Neural progenitor cell (in vitro differentiated cells): Measurements from ENCODE around the gene CINP.

Experiments used
- EZH2 ChIP-seq: fragments of 200-600 bp; sonication (generic); IDR thresholded peaks from 2 replicates; pipeline ENCODE4 v1.6.1; 2017; ENCODE audit warnings: antibody characterized with exemption, mild to moderate bottlenecking, moderate library complexity
- EZH2phosphoT487 ChIP-seq: fragments of 200-600 bp; sonication (generic); IDR thresholded peaks from 2 replicates; pipeline ENCODE4 v1.6.1; 2017; ENCODE audit warnings: antibody characterized with exemption
- TF ChIP-seq, protein P1 (sequence below): fragments of 200-600 bp; sonication (generic); IDR thresholded peaks from 2 replicates; pipeline ENCODE4 v1.5.1; 2017; ENCODE audit warnings: antibody characterized with exemption, mild to moderate bottlenecking

DNA sequence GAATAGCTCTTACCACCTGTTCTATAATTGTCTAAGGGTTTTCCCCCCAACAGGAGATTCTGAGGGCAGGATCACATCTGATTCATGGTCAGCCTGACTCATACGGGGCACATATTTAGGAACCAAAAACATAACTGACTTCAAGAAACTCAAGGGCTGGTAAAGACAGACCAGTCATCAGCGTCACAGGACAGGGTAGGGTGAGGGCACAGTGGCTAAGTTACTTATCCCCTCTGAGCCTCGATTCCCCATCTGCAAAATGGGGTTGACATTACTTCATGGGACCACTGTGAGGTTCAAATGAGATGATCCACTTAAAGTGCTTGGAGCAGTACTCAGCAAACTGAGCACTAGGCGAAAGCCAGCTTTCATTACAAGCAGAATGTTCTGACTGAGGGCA is 606 bp downstream of the CINP start:
- no peak for TF ChIP-seq EZH2
- TF ChIP-seq, protein P1, sequence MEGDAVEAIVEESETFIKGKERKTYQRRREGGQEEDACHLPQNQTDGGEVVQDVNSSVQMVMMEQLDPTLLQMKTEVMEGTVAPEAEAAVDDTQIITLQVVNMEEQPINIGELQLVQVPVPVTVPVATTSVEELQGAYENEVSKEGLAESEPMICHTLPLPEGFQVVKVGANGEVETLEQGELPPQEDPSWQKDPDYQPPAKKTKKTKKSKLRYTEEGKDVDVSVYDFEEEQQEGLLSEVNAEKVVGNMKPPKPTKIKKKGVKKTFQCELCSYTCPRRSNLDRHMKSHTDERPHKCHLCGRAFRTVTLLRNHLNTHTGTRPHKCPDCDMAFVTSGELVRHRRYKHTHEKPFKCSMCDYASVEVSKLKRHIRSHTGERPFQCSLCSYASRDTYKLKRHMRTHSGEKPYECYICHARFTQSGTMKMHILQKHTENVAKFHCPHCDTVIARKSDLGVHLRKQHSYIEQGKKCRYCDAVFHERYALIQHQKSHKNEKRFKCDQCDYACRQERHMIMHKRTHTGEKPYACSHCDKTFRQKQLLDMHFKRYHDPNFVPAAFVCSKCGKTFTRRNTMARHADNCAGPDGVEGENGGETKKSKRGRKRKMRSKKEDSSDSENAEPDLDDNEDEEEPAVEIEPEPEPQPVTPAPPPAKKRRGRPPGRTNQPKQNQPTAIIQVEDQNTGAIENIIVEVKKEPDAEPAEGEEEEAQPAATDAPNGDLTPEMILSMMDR: no peak
- no peak for TF ChIP-seq EZH2phosphoT487
